Stomach (tissue), 4 donors: ENCODE measurements around the gene C5AR2.

Experiments used
- POLR2A ChIP-seq, 4 donors: fragments of 450-650 bp; IDR thresholded peaks; one replicate each; pipeline ENCODE4 v1.6.1; 2016; ENCODE audit warnings: antibody characterized with exemption in 4 of 4, control low read depth in 2 of 4, mild to moderate bottlenecking in 1 of 4, moderate library complexity in 1 of 4
- POLR2AphosphoS5 ChIP-seq, 3 donors: sonication (generic); formaldehyde crosslinking; IDR thresholded peaks; one replicate each; pipeline ENCODE4 v1.6.1; 2016; ENCODE audit warnings: antibody characterized with exemption in 3 of 3
- TF ChIP-seq, protein P1 (sequence below), 7 experiments: fragments of 450-650 bp in 4 of 7; fragments of 200-600 bp in 3 of 7; sonication (generic) in 3 of 7; IDR thresholded peaks; one replicate each; pipeline ENCODE4 v1.5.1; 2016 to 2019; ENCODE audit warnings: antibody characterized with exemption in 7 of 7, control low read depth in 2 of 7, mild to moderate bottlenecking in 1 of 7

DNA sequence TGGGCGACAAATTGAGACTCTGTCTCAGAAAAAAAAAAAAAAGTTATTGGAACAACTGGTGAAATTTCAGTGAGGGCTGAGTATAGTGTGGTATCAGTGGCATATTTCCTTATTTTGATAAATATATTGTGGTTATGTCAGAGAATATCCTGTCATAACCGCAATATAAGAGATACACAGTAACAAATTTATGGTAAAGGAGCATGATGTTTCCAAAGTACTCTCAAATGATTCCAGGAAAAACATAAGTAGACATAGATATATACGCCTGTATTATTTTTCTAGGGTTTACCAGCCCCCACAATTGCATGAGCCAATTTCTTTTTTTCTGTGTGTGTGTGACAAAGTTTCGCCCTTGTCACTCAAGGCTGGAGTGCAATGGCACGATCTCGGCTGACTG is 28.0 kb upstream of the C5AR2 start:
- TF ChIP-seq, protein P1, sequence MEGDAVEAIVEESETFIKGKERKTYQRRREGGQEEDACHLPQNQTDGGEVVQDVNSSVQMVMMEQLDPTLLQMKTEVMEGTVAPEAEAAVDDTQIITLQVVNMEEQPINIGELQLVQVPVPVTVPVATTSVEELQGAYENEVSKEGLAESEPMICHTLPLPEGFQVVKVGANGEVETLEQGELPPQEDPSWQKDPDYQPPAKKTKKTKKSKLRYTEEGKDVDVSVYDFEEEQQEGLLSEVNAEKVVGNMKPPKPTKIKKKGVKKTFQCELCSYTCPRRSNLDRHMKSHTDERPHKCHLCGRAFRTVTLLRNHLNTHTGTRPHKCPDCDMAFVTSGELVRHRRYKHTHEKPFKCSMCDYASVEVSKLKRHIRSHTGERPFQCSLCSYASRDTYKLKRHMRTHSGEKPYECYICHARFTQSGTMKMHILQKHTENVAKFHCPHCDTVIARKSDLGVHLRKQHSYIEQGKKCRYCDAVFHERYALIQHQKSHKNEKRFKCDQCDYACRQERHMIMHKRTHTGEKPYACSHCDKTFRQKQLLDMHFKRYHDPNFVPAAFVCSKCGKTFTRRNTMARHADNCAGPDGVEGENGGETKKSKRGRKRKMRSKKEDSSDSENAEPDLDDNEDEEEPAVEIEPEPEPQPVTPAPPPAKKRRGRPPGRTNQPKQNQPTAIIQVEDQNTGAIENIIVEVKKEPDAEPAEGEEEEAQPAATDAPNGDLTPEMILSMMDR (IDR thresholded peaks at IDR 0.05), result no peak
- no peak for TF ChIP-seq POLR2AphosphoS5 (IDR thresholded peaks at IDR 0.05)
- TF ChIP-seq POLR2A (IDR thresholded peaks at IDR 0.05), result no peak
